GM19025 (cell line): ENCODE results near the gene SLC25A44.

Experiments used
- ATAC-seq: cut with Tn5 transposase; IDR thresholded peaks from one replicate; pipeline ENCODE4 v1.9.1; 2021; ENCODE audit warnings: mild to moderate bottlenecking, low read depth, moderate library complexity; ENCODE audit not compliant: unreplicated experiment

SLC25A44 gene

GRCh38 chr1:156233426-156234127, 39.7 kb downstream of the SLC25A44 start:
- no peak for ATAC-seq

DNA sequence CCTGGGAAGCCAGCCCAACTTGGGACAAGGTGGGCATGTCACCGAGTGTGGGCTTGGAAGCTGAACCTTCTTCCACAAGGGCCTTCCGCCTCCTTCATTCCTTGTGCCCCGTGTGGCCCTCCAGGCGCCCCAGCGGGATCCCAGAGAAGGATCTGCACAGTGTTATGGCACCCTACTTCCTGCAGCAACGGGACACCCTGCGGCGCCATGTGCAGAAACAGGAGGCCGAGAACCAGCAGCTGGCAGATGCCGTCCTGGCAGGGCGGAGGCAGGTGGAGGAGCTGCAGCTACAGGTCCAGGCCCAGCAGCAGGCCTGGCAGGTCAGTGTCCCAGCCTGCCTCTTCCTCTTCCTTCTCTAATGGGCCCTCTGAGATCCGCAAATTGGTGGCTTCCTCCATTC, 42.3 kb downstream of the SLC25A44 start:
- no peak for ATAC-seq

- no peak for ATAC-seq
Observed at GRCh38 chr1:156238248-156238647, 44.3 kb downstream of the SLC25A44 start.

- ATAC-seq, result no peak
Observed at GRCh38 chr1:156241311-156241811, 47.5 kb downstream of the SLC25A44 start.

DNA sequence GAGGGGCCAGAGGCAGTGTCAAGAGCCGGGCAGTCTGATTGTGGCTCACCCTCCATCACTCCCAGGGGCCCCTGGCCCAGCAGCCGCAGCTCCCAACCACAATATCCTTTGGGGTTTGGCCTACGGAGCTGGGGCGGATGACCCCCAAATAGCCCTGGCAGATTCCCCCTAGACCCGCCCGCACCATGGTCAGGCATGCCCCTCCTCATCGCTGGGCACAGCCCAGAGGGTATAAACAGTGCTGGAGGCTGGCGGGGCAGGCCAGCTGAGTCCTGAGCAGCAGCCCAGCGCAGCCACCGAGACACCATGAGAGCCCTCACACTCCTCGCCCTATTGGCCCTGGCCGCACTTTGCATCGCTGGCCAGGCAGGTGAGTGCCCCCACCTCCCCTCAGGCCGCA, 48.0 kb downstream of the SLC25A44 start, which contains the start of gene BGLAP:
TSS of gene BGLAP (plus strand) at position 259 of the 400 bp plus-strand sequence. CDS start at position 307, 48 bp downstream.
- no peak for ATAC-seq

DNA sequence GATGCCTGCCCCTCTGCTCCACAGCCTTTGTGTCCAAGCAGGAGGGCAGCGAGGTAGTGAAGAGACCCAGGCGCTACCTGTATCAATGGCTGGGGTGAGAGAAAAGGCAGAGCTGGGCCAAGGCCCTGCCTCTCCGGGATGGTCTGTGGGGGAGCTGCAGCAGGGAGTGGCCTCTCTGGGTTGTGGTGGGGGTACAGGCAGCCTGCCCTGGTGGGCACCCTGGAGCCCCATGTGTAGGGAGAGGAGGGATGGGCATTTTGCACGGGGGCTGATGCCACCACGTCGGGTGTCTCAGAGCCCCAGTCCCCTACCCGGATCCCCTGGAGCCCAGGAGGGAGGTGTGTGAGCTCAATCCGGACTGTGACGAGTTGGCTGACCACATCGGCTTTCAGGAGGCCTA, 48.8 kb downstream of the SLC25A44 start:
- ATAC-seq, result no peak

DNA sequence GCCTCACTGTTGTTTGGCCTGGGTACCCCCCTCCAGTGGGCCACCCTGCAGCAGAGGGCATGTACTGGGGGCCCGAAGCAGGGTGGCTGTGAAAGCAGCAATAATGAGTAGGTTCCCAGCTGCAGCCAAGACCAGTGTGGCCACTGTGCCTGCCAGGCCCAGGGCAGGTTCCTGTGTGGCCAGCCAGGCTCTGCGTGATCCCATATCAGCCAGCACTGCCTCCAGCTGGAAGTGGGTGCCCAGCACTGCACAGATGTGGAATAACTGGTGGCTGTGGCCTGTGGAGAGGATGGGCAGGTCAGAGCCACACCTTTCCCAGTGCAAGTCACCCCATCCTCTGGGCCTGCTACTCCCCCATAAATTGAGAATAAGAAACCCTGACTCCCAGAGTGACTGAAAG, 50.2 kb downstream of the SLC25A44 start:
- ATAC-seq, result no peak

DNA sequence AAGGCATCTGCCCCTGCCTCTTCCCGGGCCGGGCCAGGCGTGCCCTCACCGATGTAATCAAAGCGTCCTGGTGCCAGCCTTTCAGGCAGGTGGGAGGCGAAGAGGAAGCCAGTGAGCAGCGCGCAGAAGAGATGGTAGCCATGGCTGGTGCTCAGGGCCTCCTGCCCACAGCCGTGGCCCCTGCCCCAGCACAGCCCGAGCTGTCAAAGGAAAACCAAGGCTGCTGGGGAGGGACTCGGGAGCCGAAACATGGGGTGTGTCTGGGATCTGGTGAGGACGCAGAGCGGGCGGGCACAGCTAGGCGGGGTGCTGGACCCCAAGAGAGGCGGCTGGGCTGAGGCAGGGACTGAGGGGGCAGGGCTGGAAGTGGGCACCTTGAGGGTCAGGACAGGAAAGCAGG, 50.8 kb downstream of the SLC25A44 start:
- ATAC-seq, result no peak

DNA sequence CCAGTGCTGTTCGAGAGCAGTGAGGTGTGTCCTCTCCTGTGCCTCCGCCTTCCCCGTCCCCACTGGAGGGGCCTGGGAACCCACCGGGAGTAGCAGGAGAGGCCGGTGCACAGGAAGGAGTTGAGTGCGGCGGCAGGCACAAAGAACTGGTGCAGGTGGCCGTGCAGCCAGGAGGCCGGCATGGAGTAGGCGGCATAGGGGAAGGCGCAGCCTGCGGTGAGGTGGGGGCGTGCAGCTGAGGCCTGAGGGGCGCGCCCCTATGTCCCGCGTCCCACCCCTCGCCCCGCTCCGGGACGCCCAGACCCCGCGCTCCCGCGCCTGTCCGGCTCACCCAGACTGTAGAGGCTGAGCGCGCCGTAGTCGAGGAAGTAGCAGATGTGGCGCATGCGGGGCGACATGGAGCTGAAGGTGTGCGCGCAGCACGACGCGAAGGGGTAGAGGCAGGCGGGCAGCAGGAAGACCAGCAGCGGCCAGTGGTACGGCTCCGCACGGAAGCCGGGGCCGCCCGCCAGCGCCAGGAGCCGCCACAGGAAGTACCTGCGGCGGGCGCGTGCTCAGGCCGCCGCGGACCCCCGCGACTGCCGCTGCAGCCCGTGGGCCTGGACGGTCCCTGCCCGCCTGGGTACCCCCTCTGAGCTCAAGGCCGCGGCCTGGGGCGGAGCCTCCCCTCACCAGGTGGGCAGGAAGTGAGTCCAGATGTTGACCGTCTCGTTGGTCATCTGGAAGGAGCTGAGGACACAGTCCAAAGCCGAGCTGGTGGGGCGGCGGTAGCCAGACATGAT, 51.7 kb downstream of the SLC25A44 start:
- no peak for ATAC-seq

GRCh38 chr1:156246241-156246780, 52.4 kb downstream of the SLC25A44 start:
- no peak for ATAC-seq

DNA sequence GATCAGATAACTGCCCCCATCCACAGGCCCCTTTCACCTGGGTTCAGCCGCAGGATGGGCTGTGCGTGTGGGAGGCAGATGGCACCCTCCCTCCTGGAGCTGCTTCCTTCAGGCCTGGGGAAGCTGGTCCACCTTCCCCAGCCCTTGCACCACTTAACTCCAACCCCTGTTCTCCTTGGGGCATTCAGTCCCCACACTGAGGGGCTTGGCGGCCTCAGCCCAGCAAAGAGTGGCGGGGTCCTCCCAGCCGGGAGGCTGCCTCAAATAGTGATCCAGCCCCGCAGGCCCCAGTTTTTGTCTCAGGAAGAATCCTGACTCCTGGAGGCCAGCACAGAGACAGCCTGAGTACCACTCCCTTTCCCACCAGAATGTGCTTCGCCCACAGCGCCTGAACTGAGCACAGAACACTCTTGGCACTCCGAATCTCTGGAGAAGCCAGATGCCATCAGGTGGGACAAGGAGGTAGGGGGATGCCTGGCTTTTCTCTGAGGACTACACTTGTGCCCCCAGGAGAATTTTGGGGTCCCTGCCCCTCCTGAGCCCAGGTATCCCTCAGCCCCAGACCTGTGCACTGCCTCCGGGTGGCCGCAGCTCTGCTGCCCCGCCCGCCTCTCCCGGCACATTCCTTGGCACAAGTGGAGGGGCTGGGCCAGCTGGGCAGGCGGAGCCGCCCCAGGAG, 53.0 kb downstream of the SLC25A44 start:
- ATAC-seq, result no peak

- no peak for ATAC-seq
Observed at GRCh38 chr1:156247460-156248322, 53.8 kb downstream of the SLC25A44 start, which contains the start of gene PAQR6. Gene PAQR6 (minus strand): TSS chr1:156248056. CDS start chr1:156246731, 1,325 bp downstream.

DNA sequence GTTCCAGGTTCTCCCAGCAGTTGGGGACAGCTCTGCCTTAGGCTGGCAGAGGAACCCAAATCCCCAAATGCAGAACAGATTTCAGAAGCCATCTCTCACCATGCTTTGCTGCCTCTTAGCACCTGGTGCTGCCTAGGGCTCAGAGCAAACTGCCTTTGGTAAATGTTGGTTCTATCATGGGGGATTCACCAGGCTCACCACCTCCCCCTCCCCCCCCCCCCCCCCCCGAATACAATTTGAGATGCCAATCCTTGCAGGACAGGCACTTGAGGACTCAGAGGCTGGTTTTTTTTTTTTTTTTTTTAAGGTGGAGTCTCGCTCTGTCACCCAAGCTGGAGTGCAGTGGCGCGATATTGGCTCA, 54.4 kb downstream of the SLC25A44 start:
- no peak for ATAC-seq

GRCh38 chr1:156249593-156249992, 55.7 kb downstream of the SLC25A44 start:
- ATAC-seq, result no peak

DNA sequence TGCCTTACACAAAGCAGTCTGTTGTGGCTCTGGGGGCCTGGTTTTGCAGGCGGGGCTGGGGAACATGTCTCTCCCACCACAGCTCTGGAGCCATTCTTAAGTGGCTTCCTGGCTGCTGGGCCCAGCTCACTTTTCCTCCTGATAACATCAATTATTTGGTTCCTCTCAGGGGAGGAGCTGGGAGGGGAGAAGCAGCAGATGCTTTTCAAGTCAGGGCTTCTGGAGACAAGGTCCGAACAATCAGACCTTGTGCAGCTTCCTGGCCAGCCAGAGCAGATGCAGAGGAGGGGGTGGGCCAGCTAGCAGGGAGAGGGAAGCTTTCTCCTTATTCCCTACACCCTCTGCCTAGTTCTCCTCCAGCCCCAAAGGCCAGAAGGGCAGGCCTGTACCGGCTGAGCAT, 57.6 kb downstream of the SLC25A44 start:
- ATAC-seq, result no peak

DNA sequence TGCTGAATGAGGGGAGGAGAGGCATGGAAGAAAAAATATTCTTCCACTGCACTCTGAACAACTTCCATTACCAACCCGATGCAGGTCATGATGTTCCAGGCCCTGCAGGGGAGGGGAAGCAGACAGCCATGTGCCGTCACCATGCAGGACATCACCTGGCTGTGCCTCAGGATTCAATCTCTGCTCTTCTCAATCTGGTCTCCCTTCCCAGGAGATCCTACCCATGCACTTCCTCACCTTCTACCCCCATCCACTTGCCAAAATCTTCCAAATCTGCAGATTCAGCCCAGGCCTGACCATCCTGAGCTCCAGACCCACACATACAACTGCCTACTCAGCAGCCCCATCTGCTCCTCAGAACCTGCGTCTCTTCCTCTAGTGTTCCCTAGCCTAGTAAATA, 59.7 kb downstream of the SLC25A44 start:
- ATAC-seq, result no peak

DNA sequence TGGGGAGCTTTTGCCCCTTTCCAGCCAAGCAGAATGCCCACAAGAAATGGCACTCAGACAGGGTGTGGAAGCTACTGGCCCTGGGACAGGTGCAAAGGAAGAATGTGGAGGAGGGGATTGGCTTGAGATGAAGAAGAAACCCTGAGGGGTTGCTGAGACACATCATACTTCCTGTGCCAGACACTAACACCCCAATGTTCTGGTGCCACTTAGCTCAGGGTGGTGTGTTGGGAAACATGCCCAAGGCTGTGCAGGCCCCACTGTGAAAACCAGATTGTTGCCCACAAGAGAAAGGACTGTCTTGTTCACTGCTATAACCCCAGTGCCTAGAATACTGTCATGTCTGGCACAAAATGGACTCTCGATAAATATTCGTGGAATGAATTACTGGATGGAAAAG, 63.8 kb downstream of the SLC25A44 start:
- ATAC-seq, result no peak

DNA sequence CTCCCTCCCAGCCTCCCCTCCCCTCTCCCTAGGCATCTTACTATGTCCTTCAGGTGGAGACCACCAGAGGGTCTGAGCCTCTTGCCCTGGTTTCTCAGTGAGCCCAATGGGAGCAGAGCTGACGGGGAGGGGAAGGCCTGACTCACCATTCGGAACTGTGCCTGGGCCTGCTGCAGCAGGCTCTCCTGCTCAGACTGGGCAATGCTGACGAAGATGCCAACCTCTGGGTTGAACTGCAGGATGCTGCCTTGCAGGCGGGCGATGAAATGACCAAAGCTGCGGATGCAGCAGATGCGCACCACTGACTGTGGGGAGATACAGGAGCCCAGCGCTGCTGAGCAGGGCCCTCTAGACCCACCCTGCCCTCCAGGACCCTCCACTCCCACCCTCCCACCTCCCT, 65.0 kb downstream of the SLC25A44 start:
- no peak for ATAC-seq

- ATAC-seq, result no peak
Observed at GRCh38 chr1:156259805-156260204, 65.9 kb downstream of the SLC25A44 start.

DNA sequence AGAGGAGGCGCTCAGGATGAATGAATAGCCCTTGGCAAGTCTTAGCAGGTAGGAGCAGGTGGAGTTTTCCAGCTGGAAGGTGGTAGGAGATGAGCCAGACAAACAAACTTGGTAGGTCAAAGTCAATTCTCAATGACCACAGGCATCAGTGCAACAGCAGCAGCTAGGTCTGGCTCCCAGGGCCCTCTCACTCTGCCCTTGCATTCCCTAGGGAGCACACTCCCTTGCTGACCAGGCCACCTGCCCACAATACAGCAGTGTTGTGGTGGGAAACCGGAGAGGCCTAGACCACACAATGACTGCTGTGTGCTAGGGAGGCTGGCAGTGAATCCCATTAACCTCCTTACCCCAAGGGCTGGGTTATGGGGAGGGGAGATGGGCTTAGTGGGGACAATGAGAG, 67.0 kb downstream of the SLC25A44 start:
- ATAC-seq, result no peak
